ENCODE results near the gene OR2T8. TPM values are rescaled to one million over a fixed set of nuclear protein-coding genes. Genes with fewer than 3 reads are reported as not detected.

The OR2T8 gene
- total RNA-seq, 3 donors from 2014 or later (not counting 1 experiment from before 2014, with no cell fraction given), result not detected

GRCh38 chr1:247913786-247914185 is 6.3 kb upstream of the OR2T8 start:
- H3K4me1 ChIP-seq (ENCODE audit: control insufficient read depth, insufficient read depth, low read length), result no peaks in the 10 kb centered on the region
- no peak overlapping the region for H3K27ac ChIP-seq (ENCODE audit: low read length)
- no peak overlapping the region for H3K4me3 Mint-ChIP-seq
- H3K27ac Mint-ChIP-seq, result no peak overlapping the region
- WGBS (ENCODE audit: insufficient coverage), result 73% methylated on average over 2 of the region's 2 CpGs
- H3K9me3 ChIP-seq (ENCODE audit: control insufficient read depth, insufficient read depth, low read length), result no peaks in the 10 kb centered on the region
- peaks cover 0 to 16% of the 10 kb centered on the region in 2 donors for H3K27me3 Mint-ChIP-seq (ENCODE audit: low read depth in 2 of 2)
- no peak overlapping the region for H3K4me3 ChIP-seq (ENCODE audit: low read length)
- H3K27me3 ChIP-seq (ENCODE audit: control insufficient read depth, insufficient read depth, low read length), result no peaks in the 10 kb centered on the region
- DNase-seq (no peak), ATAC-seq (no peak)
- intact Hi-C loops (cut with micrococcal nuclease), result no loop called here
- TF ChIP-seq CTCF (IDR thresholded peaks at IDR 0.05), result no peak
- H3K9me3 Mint-ChIP-seq, result no peaks in the 10 kb centered on the region
- no peaks in the 10 kb centered on the region for H3K36me3 Mint-ChIP-seq
- no peaks in the 10 kb centered on the region for H3K36me3 ChIP-seq (ENCODE audit: control insufficient read depth, insufficient read depth, low read length)
- no peaks in the 10 kb centered on the region for H3K4me1 Mint-ChIP-seq

- Mint-ChIP-seq H3K4me3 (no peak overlapping the region), H3K9me3 (no peaks in the 10 kb centered on the region), H3K27me3 (ENCODE audit: low read depth in 2 of 2) (peaks cover 0 to 16% of the 10 kb centered on the region in 2 donors), H3K4me1 (no peaks in the 10 kb centered on the region), H3K27ac (no peak overlapping the region), H3K36me3 (no peaks in the 10 kb centered on the region)
- ATAC-seq (no peak), DNase-seq (no peak)
- Histone ChIP-seq H3K4me1 (ENCODE audit: control insufficient read depth, insufficient read depth, low read length) (no peaks in the 10 kb centered on the region), H3K36me3 (ENCODE audit: control insufficient read depth, insufficient read depth, low read length) (no peaks in the 10 kb centered on the region), H3K27me3 (ENCODE audit: control insufficient read depth, insufficient read depth, low read length) (no peaks in the 10 kb centered on the region), H3K4me3 (ENCODE audit: low read length) (no peak overlapping the region), H3K27ac (ENCODE audit: low read length) (no peak overlapping the region), H3K9me3 (ENCODE audit: control insufficient read depth, insufficient read depth, low read length) (no peaks in the 10 kb centered on the region)
- WGBS (ENCODE audit: insufficient coverage), result 70% methylated on average over 4 of the region's 4 CpGs
- no peak for TF ChIP-seq CTCF (IDR thresholded peaks at IDR 0.05)
- intact Hi-C loops (cut with micrococcal nuclease), result no loop called here
Observed at GRCh38 chr1:247914941-247915662, 5.0 kb upstream of the OR2T8 start.

- Mint-ChIP-seq H3K27ac (no peak overlapping the region), H3K9me3 (no peaks in the 10 kb centered on the region), H3K27me3 (ENCODE audit: low read depth in 2 of 2) (no peaks in the 10 kb centered on the region), H3K4me3 (no peak overlapping the region), H3K4me1 (no peaks in the 10 kb centered on the region), H3K36me3 (no peaks in the 10 kb centered on the region)
- H3K27ac ChIP-seq (ENCODE audit: low read length), result no peak overlapping the region
- H3K4me3 ChIP-seq (ENCODE audit: low read length), result no peak overlapping the region
- no peaks in the 10 kb centered on the region for H3K36me3 ChIP-seq (ENCODE audit: control insufficient read depth, insufficient read depth, low read length)
- ATAC-seq (no peak), DNase-seq (no peak)
- H3K27me3 ChIP-seq (ENCODE audit: control insufficient read depth, insufficient read depth, low read length), result no peaks in the 10 kb centered on the region
- H3K4me1 ChIP-seq (ENCODE audit: control insufficient read depth, insufficient read depth, low read length), result no peaks in the 10 kb centered on the region
- intact Hi-C loops (cut with micrococcal nuclease), result no loop called here
- H3K9me3 ChIP-seq (ENCODE audit: control insufficient read depth, insufficient read depth, low read length), result no peaks in the 10 kb centered on the region
- WGBS (ENCODE audit: insufficient coverage), result 80% methylated on average over 2 of the region's 3 CpGs
- no peak for TF ChIP-seq CTCF (IDR thresholded peaks at IDR 0.05)
Observed at GRCh38 chr1:247923941-247924340, 3.9 kb downstream of the OR2T8 start.

- Mint-ChIP-seq H3K4me1 (no peaks in the 10 kb centered on the region), H3K9me3 (no peaks in the 10 kb centered on the region), H3K4me3 (no peak within 1 kb of the TSS), H3K27ac (no peak within 1 kb of the TSS), H3K27me3 (ENCODE audit: low read depth in 2 of 2) (no peaks in the 10 kb centered on the region), H3K36me3 (no peaks in the 10 kb centered on the region)
- no peak for TF ChIP-seq CTCF (IDR thresholded peaks at IDR 0.05)
- intact Hi-C loops (cut with micrococcal nuclease), result no loop called here
- Histone ChIP-seq H3K4me1 (ENCODE audit: control insufficient read depth, insufficient read depth, low read length) (no peaks in the 10 kb centered on the region), H3K36me3 (ENCODE audit: control insufficient read depth, insufficient read depth, low read length) (no peaks in the 10 kb centered on the region), H3K27me3 (ENCODE audit: control insufficient read depth, insufficient read depth, low read length) (no peaks in the 10 kb centered on the region), H3K9me3 (ENCODE audit: control insufficient read depth, insufficient read depth, low read length) (no peaks in the 10 kb centered on the region), H3K4me3 (ENCODE audit: low read length) (no peak within 1 kb of the TSS), H3K27ac (ENCODE audit: low read length) (no peak within 1 kb of the TSS)
- DNase-seq (no peak), ATAC-seq (peak in 1 of 3 donors; percentile 21)
- 96% methylated on average over 9 of the region's 9 CpGs for WGBS (ENCODE audit: insufficient coverage)
Observed at GRCh38 chr1:247924868-247925267, 4.8 kb downstream of the OR2T8 start, which contains the start of gene OR2AJ1. OR2AJ1 (plus strand) TSS chr1:247924889; CDS start chr1:247933769, 8,880 bp downstream.

Data from natural killer cell (primary cell).